HG03095 (cell line): ENCODE data around the gene LNPK.
"Not testable (repeated sequence)": the region's sequence is repeated elsewhere in the genome, so short reads cannot be mapped to it uniquely, and the experiment has no call there.

ENCODE experiments used
- ATAC-seq: cut with Tn5 transposase; IDR thresholded peaks from one replicate; pipeline ENCODE4 v1.9.1; 2021; ENCODE audit warnings: moderate library complexity; ENCODE audit not compliant: unreplicated experiment

LNPK gene

GRCh38 chr2:175973373-175973772 is 28.7 kb downstream of the LNPK start:
- no peak for ATAC-seq

DNA sequence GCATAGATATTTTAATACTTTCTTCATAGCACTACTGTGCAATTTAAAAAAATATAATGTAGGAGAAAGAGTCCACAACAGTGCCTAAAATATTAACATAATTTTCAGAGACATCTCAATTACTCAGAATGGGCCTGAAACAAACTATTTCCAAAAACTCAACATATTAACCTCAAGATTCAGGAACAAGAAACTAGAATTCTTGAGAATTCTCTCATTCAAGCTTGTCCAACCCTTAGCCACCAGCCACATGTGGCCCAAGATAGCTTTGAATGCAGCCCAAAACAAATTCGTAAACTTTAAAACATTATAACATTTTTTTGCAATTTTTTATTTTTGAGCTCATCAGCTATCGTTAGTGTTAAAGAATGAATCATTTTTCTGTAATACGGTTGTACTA is 35.2 kb downstream of the LNPK start:
- no peak for ATAC-seq

- no peak for ATAC-seq
Measured at GRCh38 chr2:175965773-175966172, 36.3 kb downstream of the LNPK start.

DNA sequence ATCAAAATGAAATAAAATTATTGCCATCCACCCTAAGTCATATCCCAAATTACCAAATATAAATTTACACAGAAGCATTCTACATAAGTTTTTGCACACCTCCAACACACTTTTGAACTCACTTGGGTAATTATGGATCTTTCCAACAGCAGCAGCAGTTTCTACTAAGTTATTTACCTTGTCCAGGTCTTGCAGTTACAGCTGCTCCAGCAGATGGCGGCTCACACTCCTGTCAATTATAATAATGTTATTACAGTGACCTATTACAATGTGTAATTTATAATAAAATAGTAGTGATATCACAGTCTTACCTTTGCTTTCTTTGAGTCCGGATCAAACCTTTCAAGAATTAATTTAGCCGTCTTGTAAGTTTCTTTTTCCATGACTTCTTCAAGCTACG is 37.9 kb downstream of the LNPK start:
- ATAC-seq: no peak

DNA sequence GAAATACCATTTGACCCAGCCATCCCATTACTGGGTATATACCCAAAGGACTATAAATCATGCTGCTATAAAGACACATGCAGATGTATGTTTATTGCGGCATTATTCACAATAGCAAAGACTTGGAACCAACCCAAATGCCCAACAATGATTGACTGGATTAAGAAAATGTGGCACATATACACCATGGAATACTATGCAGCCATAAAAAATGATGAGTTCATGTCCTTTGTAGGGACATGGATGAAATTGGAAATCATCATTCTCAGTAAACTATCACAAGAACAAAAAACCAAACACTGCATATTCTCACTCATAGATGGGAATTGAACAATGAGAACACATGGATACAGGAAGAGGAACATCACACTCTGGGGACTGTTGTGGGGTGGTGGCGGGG is 38.9 kb downstream of the LNPK start:
- ATAC-seq: not testable (repeated sequence)

GRCh38 chr2:175957845-175958244 is 44.2 kb downstream of the LNPK start:
- ATAC-seq: no peak

DNA sequence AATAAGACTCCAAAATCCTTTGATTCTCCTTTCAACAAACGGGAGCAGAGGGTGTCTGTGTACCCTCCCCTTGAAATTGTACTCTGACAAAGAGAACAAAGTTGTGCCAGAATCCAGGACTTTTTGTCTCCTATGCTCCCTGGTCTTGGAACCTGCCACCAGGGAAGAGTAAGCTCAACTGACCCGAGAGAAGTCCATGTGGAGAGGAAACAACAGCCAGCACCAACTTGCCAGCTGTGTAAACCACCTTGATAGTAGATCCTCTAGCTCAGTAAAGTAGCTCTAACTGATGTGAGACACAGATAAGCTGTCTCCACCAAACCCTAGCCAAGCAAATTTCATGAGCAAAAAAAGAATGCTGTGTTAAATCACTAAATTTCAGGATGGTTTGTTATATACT is 46.9 kb downstream of the LNPK start:
- ATAC-seq: no peak

- ATAC-seq: no peak
Measured at GRCh38 chr2:175950512-175950911, 51.6 kb downstream of the LNPK start.

- ATAC-seq: no peak
Measured at GRCh38 chr2:175948191-175948590, 53.9 kb downstream of the LNPK start.

GRCh38 chr2:175947073-175947472 is 55.0 kb downstream of the LNPK start:
- ATAC-seq: no peak

DNA sequence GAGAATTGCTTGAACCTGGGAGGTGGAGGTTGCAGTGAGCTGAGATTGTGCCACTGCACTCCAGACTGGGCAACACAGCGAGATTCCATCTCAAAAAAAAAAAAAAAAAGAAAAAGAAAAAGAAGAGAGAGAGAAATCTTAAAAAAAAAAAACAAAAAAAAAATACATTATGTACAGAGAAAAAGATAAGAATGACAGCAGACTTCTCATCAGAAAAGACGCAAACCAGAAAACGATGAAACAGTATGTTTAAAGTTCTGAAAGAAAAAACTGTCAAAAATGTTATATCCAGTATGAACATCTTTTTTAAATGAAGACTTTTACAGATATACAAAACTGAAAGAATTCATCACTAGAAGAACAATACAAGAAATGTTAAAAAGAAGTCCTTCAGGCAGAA is 60.4 kb downstream of the LNPK start:
- no peak for ATAC-seq

DNA sequence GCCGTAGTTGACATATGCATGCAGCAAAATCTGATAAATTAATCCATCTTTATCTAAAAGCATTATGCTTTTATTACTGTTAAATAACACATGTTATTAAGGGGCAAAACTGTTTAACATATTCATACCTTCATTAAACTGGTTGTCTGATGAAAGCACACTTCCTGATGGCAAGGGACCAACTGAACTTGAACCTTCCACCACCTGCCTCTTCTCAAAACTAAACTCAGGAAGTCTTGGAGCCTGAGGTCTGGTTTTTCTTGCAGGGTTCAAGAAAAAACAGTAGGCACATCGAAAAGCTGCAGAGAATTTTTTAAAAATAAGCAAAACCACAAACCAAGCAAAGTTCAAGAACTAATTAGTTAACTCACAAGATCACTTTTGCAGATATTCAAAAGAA is 64.9 kb downstream of the LNPK start:
- ATAC-seq: no peak

DNA sequence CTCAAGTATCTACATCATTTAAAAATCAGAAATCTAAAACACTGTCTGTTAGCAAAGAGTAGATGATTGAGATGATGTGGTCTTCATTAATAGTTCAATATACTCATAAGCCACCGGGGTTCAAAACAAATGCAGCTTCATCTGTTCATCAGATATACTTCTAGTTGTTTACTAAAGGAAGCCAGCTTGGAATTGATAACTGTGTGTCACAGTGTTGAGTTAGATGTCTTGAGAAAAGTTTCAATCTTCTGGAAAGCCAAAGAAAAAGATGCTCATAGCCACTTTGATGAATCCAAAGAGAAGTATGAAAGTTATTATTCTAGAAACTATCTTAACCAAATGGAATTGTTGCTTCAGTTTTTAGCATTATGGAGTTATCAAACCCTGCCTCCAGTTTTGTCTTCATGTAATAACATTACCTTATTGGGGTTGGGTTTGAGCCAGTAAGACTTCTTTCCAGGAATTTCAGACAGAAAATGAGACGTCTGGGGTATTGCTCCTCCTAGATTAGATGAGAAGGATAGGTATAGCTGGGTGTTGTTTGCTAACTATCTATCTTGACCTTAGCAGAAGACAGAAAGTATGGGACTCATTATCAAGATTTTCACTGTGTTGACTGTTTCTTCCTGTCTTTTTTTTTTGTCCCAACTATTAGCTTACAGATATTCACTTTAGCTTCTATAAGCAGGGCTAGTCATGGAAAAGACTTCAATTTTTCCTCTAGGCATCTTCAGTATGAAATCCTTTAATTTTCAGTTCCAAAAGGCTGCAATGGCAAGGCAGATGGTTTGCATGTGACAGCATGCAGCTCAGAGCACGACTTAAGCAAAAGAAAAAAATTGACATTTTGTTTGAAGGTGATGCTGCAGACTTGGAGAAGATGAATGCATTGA is 66.5 kb downstream of the LNPK start:
- no peak for ATAC-seq

GRCh38 chr2:175932675-175933074 is 69.4 kb downstream of the LNPK start:
- ATAC-seq: no peak

- ATAC-seq: no peak
Measured at GRCh38 chr2:175931805-175932204, 70.3 kb downstream of the LNPK start.

- no peak for ATAC-seq
Measured at GRCh38 chr2:175930504-175930903, 71.6 kb downstream of the LNPK start.

DNA sequence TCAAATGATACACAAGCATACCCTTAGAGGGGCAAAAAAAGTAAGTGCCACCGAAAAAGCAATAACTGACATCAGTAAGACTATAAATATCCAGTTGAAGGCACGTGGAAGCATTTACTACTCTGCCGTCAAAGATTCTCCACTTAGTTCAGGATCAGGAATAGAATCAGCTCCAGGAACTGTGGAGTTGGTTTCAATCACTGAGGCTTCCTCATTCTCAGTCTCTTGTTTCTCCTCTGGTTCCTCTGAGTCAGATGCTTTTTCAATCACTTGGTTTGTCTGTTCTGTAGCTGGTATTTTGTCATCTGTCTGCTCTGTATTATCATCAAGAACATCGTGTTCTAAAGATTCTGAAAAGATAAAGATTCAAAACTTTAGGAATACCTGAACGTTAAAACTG is 72.2 kb downstream of the LNPK start:
- no peak for ATAC-seq

- ATAC-seq: no peak
Measured at GRCh38 chr2:175926272-175926671, 75.8 kb downstream of the LNPK start.

- no peak for ATAC-seq
Measured at GRCh38 chr2:175922160-175922559, 79.9 kb downstream of the LNPK start.

DNA sequence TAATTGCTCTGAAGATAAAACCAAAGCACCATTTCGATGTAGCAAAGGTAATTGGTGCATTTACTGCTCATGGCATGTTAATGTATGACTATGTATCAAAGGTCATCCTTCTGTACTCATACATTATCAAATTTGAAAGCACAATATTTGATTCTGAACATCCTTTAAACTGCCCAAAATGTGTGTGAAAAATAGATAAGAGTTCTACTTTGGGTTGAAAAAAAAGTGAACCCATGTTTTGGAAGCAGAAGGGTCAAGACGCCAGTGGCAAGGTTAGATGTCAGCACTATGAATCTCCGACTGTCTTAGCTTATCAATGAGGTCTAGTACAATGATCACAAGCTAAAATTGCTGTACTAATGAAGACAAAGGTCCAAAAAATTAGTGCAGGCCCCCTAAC is 83.1 kb downstream of the LNPK start:
- ATAC-seq: no peak

GRCh38 chr2:175914846-175915245 is 87.2 kb downstream of the LNPK start:
- ATAC-seq: no peak

DNA sequence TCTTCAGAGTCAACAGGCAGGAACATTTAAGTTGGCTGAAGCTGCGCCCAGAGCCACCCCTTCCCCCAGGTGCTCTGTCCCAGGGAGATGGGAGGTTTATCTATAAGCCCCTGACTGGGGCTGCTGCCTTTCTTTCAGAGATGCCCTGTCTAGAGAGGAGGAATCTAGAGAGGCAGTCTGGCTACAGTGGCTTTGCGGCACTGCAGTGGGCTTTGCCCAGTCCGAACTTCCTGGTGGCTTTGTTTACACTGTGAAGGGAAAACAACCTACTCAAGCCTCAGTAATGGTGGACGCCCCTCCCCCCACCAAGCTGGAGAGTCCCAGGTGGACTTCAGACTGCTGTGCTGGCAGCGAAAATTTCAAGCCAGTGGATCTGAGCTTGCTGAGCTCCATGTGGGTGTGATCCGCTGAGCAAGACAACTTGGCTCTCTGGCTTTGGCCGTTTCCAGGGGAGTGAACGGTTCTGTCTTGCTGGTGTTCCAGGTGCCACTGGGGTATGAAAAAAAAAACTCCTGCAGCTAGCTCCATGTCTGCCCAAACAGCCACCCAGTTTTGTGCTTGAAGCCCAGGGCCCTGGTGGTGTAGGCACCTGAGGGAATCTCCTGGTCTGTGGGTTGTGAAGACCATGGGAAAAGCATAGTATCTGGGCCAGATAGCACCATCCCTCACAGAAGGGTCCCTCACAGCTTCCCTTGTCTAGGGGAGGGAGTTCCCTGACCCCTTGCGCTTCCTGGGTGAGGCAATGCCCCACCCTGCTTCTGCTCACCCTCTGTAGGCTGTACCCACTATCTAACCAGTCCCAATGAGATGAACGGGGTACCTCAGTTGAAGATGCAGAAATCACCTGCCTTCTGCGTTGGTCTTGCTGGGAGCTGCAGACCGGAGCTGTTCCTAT is 88.0 kb downstream of the LNPK start:
- ATAC-seq: not testable (repeated sequence)
